Ascending aorta (tissue), 2 donors: ENCODE results near the gene OGDH. TPM values are rescaled to one million over a fixed set of nuclear protein-coding genes. Genes with fewer than 3 reads are reported as not detected.

Experiments used
- DNase-seq, 2 donors: peaks; one replicate each; pipeline ENCODE4 v3.0.0-alpha.2; 2019; ENCODE audit warnings: low spot score in 2 of 2
- H3K27ac ChIP-seq, 2 donors: fragments of 200-600 bp; sonication (generic); one replicate each; pipeline ENCODE4 v1.5.1; 2016 to 2017; ENCODE audit warnings: mild to moderate bottlenecking in 1 of 2
- H3K27me3 ChIP-seq: fragments of 200-600 bp; sonication (generic); one replicate; pipeline ENCODE4 v1.5.1; 2017
- H3K36me3 ChIP-seq, 2 donors: fragments of 200-600 bp; sonication (generic); one replicate each; pipeline ENCODE4 v1.5.1; 2016
- H3K4me1 ChIP-seq, 2 donors: fragments of 200-600 bp; sonication (generic); one replicate each; pipeline ENCODE4 v1.5.1; 2016 to 2017; ENCODE audit warnings: mild to moderate bottlenecking in 1 of 2
- H3K4me3 ChIP-seq, 2 donors: fragments of 200-600 bp; sonication (generic); one replicate each; pipeline ENCODE4 v1.5.1; 2016 to 2017; ENCODE audit warnings: mild to moderate bottlenecking in 1 of 2
- H3K9me3 ChIP-seq, 2 donors: fragments of 200-600 bp; sonication (generic); one replicate each; pipeline ENCODE4 v1.5.1; 2016
- intact Hi-C: fragments of 100-400 bp; cut with DNase I; formaldehyde crosslinking; loops from one replicate; pipeline ENCODE4 v1.15.1; 2023
- total RNA-seq: library from RNA; depleted of rRNA; stranded (reverse); fragments of >200 nt; gene quantifications from one replicate; pipeline ENCODE4 v1.1.0, GENCODE V29; 2016
- TF ChIP-seq, protein P1 (sequence below), 3 experiments: fragments of 200-600 bp in 2 of 3; fragments of 450-650 bp in 1 of 3; sonication (generic) in 2 of 3; IDR thresholded peaks; one replicate each; pipeline ENCODE4 v1.5.1; 2016 to 2019; ENCODE audit warnings: antibody characterized with exemption in 3 of 3, mild to moderate bottlenecking in 1 of 3, moderate library complexity in 1 of 3

Gene OGDH
- total RNA-seq, 1 donor from 2014 or later, result 117 TPM

DNA sequence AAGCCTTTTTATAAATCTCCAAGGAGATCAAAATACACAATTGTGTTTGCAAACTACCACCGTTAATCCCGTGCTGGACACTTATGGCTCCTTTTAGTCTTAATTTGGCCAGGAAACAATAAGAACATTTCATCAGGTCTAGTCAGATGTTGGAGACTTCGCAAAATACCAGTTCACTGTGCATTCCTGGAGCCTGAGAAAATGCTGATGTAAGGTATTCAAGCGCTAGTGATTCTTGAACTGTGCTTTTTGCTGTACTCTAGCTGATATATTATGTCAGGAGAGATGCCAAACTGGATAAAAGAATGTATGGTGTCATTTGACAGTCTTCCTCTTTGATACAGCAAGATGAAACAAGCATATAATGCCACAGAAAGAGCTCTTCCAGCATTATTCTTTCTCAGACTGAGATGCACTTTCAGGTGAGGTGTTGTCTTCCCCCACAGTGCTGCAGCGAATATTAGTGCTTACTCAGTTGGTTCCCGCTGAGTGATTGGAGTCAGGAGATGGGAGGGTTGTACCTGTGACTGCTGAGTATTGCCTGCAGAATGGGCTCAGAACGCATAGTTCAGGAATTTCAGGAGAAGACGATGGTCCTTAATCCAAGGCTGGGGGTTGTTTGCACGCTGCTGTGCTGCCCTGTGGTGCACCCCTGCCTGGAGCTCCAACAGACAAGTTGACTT is 59.2 kb downstream of the OGDH start:
- peaks cover 0 to 11% of the 10 kb centered on the region in 2 donors for H3K9me3 ChIP-seq
- TF ChIP-seq, protein P1, sequence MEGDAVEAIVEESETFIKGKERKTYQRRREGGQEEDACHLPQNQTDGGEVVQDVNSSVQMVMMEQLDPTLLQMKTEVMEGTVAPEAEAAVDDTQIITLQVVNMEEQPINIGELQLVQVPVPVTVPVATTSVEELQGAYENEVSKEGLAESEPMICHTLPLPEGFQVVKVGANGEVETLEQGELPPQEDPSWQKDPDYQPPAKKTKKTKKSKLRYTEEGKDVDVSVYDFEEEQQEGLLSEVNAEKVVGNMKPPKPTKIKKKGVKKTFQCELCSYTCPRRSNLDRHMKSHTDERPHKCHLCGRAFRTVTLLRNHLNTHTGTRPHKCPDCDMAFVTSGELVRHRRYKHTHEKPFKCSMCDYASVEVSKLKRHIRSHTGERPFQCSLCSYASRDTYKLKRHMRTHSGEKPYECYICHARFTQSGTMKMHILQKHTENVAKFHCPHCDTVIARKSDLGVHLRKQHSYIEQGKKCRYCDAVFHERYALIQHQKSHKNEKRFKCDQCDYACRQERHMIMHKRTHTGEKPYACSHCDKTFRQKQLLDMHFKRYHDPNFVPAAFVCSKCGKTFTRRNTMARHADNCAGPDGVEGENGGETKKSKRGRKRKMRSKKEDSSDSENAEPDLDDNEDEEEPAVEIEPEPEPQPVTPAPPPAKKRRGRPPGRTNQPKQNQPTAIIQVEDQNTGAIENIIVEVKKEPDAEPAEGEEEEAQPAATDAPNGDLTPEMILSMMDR (IDR thresholded peaks at IDR 0.05), result no peak
- no peak overlapping the region for H3K27ac ChIP-seq
- DNase-seq, result no peak
- H3K4me1 ChIP-seq, result peaks cover 0 to 2% of the 10 kb centered on the region in 2 donors
- no peak overlapping the region for H3K4me3 ChIP-seq
- H3K36me3 ChIP-seq, result peaks cover 16 to 47% of the 10 kb centered on the region in 2 donors
- intact Hi-C loops, result no loop called here
- no peaks in the 10 kb centered on the region for H3K27me3 ChIP-seq

DNA sequence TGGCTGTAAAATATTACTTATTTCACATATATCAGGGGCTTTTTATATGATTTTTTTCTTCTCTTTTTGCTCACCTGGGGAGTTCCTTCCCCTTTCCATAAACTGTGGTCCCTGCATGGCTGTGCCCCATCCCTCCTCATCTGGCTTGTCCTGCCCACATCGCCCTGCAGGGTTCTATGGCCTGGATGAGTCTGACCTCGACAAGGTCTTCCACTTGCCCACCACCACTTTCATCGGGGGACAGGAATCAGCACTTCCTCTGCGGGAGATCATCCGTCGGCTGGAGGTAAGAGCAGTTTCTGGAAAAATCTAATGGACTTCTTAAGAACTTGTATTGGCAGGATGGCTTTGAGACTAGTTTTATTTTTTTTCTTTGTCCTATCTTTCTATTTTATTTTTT is 60.1 kb downstream of the OGDH start:
- intact Hi-C loops, result no loop called here

DNA sequence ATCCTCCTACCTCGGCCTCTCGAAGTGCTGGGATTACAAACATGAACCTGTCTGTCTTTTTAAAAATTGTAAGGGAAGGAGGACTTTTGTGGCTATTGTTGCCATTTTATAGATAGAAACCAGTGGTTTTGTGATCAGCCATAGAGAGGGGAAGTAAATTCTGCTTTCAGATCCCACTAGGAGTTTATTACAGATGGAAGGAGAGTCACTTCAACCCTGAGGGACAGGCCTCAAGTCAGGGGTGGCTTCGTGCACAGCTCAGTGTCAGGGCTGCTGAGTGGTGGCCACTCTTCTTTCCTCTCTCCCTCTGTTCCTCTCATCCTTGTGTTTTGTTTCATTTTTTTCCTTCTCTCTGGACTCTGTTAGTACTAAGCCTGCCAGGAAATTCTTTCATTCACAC is 60.8 kb downstream of the OGDH start:
- Histone ChIP-seq H3K4me3 (no peak overlapping the region), H3K4me1 (peaks cover 0 to 2% of the 10 kb centered on the region in 2 donors), H3K27ac (no peak overlapping the region), H3K27me3 (no peaks in the 10 kb centered on the region), H3K36me3 (peaks cover 14 to 32% of the 10 kb centered on the region in 2 donors), H3K9me3 (no peaks in the 10 kb centered on the region)
- TF ChIP-seq, protein P1 (IDR thresholded peaks at IDR 0.05), result no peak
- DNase-seq, result no peak
- intact Hi-C loops, result no loop called here

More for the DNA sequence above, 60.1 kb downstream of the OGDH start:
- no peak overlapping the region for H3K27ac ChIP-seq
- H3K36me3 ChIP-seq, result peaks cover 14 to 38% of the 10 kb centered on the region in 2 donors
- no peak for DNase-seq
- peaks cover 0 to 2% of the 10 kb centered on the region in 2 donors for H3K4me1 ChIP-seq
- no peak overlapping the region for H3K4me3 ChIP-seq
- TF ChIP-seq, protein P1 (IDR thresholded peaks at IDR 0.05), result no peak
- H3K9me3 ChIP-seq, result peaks cover 0 to 2% of the 10 kb centered on the region in 2 donors
- no peaks in the 10 kb centered on the region for H3K27me3 ChIP-seq

DNA sequence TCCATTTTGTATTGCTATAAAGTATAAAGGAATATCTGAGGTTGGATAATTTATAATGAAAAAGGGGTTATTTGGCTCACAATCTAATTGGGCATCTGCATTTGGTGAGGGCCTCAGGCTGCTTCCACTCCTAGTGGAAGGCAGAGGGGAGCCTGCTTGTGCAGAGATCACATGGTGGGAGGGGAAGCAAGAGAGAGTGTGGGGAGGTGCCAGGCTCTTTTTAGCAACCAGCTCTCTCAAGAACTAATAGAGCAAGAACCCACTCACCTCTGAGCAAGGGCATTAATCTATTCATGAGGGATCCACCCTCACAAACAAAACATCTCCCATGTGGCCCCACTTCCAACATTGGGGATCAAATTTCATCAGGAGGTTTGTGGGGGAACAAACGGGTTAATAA is 64.6 kb downstream of the OGDH start:
- TF ChIP-seq, protein P1 (IDR thresholded peaks at IDR 0.05), result no peak
- Histone ChIP-seq H3K4me3 (no peak overlapping the region), H3K27ac (no peak overlapping the region), H3K36me3 (peaks cover 30 to 56% of the 10 kb centered on the region in 2 donors), H3K9me3 (no peaks in the 10 kb centered on the region), H3K27me3 (no peaks in the 10 kb centered on the region), H3K4me1 (no peaks in the 10 kb centered on the region)
- intact Hi-C loops, result no loop called here
- no peak for DNase-seq

DNA sequence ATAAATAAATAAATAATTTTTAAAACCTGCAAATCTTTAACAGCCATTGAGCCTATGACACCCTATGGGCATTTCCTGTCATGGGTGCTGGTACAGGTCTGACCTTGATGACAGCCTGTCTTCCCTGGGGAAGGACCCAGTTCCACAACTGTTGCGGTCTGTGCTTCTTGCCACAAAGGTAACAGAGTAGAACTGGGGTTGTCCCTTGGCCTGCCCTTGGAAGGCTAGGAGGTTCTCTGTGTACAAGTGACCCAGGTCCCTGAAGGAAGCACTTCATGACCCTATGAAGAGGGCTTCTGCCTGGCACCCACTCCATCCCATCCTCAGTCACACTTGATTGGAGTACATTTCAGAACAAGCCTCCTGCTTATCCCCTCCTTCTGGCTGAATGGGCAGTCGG is 66.9 kb downstream of the OGDH start:
- Histone ChIP-seq H3K4me3 (no peak overlapping the region), H3K9me3 (no peaks in the 10 kb centered on the region), H3K36me3 (peaks cover 33 to 48% of the 10 kb centered on the region in 2 donors), H3K27me3 (no peaks in the 10 kb centered on the region), H3K27ac (no peak overlapping the region), H3K4me1 (no peaks in the 10 kb centered on the region)
- intact Hi-C loops, result no loop called here
- TF ChIP-seq, protein P1 (IDR thresholded peaks at IDR 0.05), result no peak
- no peak for DNase-seq
